22Rv1 (cell line): Measurements from ENCODE around the gene LIMS1.
"Not testable (repeated sequence)": the region's sequence is repeated elsewhere in the genome, so short reads cannot be mapped to it uniquely, and the experiment has no call there.

Experiments
- ZFX ChIP-seq: fragments of 450-650 bp; IDR thresholded peaks from 2 replicates; pipeline ENCODE4 v1.6.1; 2017; ENCODE audit warnings: antibody characterized with exemption, borderline replicate concordance
- TF ChIP-seq, protein P1 (sequence below): fragments of 450-650 bp; IDR thresholded peaks from 2 replicates; pipeline ENCODE4 v1.5.1; 2017; ENCODE audit warnings: mild to moderate bottlenecking

DNA sequence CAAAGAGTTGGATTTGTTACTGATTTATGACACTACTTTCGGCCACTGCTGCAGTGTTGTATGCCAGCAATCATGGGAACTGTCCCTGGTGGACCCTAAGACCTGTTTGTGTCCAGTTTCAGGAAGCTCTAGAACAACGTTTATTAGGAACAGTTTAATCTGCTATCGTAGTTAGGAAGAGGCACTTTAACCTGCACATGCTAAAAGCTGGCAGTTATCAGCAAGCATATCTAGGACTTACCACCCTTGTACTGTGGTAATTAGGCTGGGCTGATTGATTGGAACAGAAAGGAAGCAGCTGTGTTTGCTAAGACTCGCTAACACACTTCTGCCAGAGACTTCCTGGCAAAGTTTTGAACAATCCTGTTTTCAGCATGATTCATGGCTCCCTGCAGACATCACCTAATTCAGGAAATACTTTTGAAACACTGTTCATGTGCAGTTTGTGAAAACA lies 144.0 kb downstream of the LIMS1 start:
- TF ChIP-seq, protein P1, sequence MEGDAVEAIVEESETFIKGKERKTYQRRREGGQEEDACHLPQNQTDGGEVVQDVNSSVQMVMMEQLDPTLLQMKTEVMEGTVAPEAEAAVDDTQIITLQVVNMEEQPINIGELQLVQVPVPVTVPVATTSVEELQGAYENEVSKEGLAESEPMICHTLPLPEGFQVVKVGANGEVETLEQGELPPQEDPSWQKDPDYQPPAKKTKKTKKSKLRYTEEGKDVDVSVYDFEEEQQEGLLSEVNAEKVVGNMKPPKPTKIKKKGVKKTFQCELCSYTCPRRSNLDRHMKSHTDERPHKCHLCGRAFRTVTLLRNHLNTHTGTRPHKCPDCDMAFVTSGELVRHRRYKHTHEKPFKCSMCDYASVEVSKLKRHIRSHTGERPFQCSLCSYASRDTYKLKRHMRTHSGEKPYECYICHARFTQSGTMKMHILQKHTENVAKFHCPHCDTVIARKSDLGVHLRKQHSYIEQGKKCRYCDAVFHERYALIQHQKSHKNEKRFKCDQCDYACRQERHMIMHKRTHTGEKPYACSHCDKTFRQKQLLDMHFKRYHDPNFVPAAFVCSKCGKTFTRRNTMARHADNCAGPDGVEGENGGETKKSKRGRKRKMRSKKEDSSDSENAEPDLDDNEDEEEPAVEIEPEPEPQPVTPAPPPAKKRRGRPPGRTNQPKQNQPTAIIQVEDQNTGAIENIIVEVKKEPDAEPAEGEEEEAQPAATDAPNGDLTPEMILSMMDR = not testable (repeated sequence)
- TF ChIP-seq ZFX = not testable (repeated sequence)
